ENCODE results near the gene SLC41A1.
"Not testable (repeated sequence)": the region's sequence is repeated elsewhere in the genome, so short reads cannot be mapped to it uniquely, and the experiment has no call there.

SLC41A1 gene

DNA sequence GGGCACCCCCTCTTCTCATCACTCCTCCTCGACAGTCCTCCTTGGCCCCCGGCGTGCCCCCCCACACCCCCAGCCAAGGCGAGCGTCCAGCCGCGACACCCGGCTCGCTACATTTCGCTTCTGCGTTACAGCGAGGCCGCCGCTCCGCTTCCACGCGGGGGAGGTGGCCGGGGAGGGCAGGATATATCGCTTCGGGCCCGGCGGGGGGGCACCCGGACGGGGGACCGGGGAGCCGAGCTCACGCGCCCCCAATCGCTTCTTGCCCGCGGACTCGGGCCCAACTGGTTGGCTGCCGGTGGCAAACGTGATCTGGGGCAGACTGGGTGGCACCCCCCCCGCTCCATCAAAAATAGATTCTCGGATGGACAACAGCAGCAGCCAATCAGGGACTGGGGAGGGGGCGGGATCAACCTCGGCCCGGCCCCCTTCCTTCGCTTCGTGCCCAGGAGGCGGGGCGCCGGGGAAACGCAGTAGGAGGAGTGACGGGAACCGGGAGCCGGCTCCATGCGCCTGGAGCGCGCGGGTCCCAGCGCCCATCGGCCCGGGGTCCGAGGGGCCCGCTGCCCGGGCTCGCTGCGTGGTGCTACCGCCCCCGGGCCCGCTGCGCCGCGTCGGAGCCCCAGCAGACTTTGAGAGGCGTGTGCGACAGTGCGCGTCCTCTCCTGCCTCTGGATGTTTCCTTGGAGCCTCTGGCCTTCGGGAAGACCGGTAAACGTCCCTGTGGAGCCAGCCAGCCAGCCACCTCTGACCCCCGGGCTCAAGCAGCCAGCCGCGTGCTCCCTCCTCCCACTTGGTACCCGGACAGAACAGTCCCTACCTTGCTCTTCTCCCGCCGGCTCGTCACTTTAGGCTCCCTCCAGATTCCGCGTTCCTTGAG is at the start of gene SLC41A1:
Gene SLC41A1 (minus strand): TSS at position 321 of the 877 bp plus-strand sequence. CDS start 2,757 bp downstream, outside the sequence.
- DNase-seq: peak; percentile 89

DNA sequence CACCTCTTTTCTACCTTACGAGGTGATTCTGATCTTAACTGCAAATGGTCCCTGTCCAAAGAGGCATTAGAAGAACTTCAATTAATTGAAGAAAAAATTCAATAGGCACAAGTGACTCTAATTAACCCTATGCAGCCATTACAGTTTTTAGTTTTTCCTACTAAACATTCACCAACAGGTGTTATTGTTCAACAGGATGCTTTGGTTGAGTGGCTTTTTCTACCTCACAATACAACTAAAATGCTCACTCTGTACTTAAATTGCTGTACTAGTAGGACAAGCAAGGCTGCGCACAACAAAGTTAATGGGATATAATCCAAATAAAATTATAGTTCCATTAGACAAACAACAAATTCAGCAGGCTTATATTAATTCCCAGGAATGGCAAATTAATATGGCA is 48.5 kb upstream of the SLC41A1 start:
- DNase-seq: no peak

DNA sequence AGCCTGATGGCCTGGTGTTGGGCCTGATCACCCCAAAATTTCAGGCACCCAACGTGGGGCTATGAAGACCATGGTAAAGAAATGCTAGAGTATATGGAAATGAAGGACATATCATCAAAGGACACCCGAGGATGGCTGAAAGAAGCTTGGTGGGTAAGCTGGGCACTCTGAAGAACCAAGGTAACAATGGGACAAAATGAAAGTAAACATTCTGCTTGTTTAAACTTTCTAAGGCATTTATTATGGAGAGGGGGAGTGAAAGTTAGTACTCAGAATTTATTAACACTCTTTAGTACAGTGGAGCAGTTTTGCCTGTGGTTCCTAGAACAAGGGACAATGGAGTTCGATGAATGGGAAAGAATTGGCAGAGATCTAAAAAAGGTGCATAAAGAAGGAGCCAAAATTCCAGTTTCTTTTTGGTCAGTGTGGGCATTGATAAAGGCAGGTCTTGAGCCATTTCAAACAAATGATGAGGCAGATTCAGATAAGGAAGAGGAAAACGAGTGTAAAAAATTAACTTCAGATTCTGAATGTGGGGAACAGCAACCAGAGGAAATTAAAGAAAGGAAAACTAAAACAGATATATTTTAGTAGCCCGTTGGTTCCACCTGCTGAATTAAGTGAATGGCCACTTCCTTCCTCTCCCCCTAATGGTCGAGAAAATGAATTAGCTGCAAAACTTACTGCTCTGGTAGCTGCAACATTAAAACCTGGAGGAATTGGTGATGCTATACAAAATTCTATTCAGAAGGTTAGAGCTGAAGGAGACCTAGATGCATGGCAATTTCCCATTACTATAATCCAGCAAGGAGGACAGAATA is 45.4 kb upstream of the SLC41A1 start:
- DNase-seq: no peak

DNA sequence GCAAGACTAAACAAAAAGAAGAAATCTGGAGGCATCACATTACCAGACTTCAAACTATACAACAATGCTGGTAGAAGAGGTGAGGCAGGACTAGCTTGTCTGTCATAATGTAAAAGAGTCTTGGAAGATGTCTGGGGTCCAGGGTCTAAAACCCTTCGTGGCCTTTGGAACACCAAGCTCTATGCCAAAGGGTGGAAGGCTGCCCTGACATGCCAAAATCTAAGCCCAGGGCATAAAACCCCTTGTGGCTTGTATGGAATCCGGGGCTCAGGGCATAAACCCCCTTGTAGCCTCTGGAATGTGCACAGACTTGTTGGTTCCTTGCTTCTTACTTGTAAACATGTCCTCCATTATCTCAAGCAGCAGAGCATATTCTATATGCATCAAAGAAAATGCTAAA is 44.5 kb upstream of the SLC41A1 start:
- not testable (repeated sequence) for DNase-seq

DNA sequence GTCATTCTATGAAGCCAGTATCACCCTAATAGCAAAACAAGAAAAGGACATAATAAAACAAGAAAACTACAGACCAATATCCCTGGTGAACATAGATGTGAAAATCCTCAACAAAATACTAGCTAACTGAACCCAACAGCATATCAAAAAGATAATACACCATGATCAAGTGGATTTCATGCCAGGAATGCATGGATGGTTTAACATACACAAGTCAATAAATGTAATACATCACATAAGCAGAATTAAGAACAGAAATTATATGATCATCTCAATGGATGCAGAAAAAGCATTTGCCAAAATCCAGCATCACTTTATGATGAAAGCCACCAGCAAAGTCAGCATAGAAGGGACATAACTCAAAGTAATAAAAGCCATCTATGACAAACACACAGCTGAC is 43.4 kb upstream of the SLC41A1 start:
- no peak for DNase-seq

DNA sequence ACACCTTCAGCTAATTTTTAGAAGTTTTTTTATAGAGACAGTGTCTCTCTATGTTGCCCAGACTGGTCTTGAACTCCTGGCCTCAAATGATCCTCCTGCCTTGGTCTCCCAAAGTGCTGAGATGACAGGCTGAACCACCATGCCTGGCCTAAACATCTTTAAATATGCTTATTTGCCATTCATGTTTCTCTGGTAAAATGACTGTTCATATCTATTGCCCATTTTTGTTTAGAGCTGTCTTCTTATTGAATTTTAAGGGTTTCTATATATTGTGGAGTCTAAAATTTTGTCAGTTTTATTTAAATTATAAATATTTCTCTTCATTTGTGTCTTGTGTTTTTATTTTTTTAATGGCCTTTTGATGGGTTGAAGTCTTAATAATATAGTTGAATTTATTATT is 40.0 kb upstream of the SLC41A1 start:
- no peak for DNase-seq

DNA sequence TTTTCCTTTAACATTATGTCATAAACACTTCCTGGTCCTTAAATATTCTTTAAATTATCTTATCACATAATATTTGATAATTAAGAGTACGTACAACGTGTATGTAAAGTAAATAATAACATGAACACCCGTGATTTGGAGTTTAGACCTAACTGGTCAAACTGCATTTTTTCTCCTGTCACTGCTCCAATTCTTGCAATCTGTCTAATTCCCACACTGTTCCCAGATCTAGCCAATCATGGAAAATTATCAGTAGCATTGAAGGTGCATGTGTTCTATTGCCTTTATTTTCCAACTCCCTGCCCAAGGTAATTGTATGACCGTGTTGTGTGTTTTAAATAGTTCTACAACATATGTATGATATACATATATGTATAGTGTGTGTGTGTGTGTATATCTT is 39.0 kb upstream of the SLC41A1 start:
- no peak for DNase-seq

DNA sequence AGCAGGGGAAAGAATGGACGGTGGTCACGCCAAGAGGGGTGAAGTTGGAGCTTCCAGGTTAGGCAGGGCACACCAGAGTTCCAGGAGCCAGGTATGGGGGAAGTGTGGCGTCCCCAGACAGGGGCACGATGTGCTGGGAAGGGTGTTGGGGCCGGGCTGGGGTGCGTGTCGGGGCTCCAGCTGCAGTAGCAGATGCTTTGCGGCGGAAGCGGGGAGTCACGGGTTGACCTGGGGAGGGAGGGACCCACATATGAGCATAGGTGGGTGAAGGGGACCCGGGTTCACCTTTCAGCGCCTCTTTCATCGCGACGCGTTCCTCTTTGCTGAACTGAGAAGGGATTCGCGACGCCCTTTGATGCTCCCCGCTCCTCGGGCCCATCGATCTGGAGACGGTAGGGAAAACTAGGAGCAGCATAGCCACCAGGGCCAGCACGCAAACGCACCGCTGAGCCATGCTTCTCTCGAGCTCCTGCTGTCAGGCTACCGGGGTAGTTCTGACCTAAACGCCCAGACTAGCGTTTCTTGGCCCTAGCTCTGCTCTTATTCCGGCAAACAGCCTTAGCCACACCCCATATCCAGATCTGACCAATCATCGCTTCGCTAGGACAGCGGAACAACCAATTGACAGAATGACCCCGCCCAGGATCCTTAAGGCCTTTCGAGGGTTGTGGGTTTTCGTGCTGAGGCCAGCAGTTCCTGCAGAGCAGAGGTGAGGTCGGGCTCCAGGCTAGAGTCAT is 36.8 kb upstream of the SLC41A1 start, which contains the start of gene PM20D1:
Gene PM20D1 (minus strand): TSS at position 514 of the 737 bp plus-strand sequence. CDS start 60 bp downstream, at position 454.
- DNase-seq: peak; percentile 69

DNA sequence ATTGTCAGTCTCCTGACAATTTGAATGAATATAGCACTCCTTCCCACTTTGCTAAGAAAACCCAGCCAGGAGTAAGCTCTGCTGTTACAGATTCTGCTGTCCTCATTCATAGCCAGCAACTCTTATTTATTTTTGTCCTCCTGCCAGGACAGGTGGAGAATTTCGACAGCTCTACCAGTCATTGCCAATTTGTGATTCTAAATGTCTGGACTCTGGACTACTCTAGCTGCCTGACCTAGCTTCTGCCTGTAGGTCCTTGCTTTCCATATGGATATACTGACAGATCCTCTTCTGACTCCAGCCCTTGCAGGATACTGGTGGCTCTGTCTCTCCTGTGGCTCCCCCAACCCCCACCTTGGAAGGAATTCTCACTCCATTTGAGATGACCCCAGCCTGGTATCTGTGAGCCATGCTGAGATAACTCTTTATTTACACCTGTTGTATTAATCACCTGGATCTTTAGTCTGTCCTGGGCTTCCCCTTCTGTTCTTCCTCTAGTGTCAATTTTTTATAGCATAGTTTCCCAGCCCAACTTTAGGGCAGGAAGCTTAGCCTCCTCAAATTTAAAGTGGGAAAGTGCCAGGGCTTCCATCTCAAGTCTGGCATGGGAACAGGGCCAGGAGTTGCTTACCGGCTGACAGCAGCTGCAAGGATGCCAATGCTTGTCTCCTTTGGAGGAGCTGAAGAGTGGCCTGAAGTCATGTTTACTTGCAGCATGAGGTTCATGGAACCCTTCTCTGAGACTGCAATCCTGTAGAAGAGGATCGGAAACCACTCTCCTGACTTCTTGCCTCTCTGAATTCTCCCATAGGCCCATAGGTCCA is 30.2 kb upstream of the SLC41A1 start:
- no peak for DNase-seq

DNA sequence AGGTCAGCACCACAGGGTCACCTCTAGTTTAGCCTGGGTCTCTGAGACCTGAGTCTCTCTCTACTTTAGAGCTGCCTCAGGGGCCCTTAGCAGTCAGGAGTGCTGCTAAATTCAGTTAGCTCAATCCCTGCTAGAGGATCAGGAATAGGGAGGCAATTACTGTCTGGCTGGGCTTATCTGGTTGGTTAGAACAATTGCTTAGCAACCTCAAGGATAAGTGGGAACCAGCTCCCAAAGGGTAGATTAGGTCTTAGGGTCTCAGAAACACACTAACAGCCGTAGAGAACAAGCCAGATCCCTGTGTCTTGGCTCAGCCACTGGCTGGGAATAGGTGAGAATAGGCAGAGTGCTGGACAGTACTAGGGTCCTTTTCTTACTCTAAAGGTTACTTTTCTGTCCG is 29.2 kb upstream of the SLC41A1 start:
- no peak for DNase-seq

DNA sequence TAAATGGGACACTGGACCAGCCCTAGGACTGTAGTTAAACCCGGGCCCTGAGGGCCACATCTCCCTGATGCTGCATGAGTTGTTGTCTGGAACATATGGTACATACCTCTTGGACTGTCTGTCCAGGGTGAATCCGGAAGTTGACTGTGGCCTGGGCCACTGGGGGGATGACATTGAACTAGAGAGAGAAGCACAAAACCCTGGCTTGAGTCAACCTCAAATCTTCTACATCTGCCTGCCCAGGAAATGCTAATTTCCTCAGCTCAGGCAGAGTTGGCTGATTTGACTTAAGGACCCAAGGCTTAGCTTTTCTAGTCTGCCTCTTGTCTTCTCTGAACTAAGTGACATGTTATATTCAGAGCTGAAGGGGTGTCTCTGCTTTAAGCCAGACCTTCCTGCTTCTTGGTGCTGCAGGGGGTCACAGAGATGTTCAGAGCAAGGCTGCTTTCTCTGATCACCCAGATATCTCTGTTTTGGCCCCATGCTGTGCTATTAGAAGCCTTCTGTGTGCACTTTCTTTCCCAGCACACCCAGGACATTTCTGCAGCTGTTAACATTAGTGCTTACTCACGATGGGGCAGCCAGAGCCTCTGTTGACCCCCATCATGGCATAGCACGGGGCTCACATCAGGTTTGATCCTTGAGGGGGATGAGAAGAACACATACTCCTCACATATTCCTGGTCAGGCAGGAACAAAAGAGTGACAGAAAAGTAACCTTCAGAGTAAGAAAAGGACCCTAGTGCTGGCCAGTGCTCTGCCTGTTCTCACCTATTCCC is 27.3 kb upstream of the SLC41A1 start:
- no peak for DNase-seq

DNA sequence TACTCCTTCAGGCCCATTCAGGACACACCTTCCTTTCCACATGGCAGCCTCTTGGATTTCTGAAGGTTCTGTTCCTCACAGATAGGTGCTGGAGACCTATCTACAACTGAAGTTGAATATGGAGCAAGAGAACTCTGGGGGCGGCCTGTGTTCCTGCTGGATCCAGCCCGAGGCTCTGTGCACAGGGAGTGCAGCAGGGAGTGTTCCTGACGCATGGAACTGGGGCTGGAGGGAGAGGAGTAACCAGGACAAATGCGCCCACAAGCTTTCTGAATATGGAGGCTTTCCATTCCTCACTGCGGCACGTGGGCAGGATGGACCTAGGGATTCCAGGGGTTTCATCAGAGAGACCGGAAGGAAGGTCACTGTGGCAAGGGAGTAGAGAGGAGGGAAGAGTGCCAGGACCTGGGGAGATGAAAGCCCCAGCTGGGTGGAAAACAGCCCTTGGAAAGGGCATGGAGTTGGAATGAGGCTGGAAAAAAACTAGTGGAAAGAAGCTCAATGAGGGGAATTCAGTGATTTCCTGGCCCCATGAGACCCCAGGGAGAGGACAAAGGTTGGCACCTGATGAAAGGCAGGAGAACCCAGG is 24.5 kb upstream of the SLC41A1 start:
- DNase-seq: no peak

DNA sequence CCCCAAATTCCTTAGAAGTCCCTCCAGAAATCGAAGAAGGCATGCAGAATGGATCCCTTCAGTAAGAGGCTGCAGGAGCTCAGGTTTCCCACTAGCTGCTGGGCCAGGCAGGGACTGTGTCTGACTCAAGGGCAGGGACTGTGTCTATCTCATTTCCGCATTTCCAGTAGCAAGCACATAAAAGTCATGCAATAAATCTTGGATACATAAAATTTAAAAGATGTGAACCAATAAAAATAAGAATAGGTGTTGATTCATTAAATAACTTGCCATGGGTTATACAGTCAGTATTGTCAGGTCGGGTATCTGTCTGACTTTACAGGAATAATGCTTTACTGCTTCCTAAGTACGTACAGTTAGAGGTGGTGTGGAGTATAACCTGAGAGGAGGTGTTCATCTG is 21.8 kb upstream of the SLC41A1 start:
- no peak for DNase-seq

DNA sequence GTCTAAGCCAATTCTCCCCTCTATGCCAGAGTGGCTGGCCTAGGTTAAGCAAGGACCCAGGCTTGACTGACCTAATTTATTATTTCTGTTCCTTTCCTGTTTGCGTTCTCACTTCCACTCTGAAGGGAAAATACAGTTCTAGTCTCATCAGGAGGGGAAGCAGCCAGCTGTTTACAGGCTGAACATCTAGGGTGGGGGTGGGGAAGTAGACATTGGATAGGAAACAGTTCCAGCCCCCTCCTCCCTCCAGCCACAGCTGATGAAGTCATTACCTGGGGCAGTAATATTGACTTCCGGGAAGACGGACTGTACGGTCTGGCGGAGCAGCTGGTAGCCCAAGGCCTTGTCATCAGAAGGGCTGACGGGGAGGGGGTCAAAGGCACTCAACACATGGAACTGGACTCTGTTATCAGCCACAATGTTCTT is 19.3 kb upstream of the SLC41A1 start:
- DNase-seq: no peak

DNA sequence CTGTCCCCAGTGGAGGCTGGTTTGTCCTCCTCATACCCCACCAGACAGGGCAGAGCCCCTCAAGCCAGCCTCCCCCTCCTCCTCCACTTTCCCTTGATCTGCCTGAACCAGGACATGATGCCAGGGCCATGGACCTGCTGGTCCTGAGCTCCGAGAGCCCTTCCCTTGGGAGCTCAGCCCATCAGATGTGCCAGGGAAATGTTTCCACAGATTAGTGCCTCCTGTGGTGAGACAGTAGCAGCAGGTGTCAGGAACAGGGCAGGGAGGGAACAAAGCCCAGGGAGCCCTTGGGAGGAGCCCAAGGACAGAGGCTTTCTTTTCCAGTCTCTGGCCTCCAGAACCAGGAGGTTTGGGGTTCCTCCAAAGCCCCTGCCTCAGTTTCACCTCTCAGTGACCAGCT is 14.6 kb upstream of the SLC41A1 start:
- no peak for DNase-seq

DNA sequence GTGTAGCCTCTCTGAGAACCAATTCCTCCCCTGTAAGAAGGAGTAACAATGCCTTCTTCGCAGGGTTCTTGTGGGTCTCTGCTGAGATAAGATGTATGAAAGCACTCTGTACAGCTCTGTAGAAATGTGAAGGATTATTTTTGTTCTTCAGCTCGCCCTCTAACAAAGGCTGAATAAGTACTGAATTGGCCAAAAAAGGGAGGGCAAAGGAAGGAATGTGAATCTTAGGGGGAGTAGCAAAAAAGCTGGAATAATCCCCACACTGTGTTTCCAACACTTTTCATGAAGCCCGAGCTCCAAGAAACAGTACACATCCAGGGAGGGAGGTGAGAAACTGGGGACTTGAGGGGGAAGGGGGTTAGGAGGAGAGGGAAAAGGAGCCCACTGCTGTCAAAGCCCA is 14.0 kb upstream of the SLC41A1 start:
- no peak for DNase-seq

DNA sequence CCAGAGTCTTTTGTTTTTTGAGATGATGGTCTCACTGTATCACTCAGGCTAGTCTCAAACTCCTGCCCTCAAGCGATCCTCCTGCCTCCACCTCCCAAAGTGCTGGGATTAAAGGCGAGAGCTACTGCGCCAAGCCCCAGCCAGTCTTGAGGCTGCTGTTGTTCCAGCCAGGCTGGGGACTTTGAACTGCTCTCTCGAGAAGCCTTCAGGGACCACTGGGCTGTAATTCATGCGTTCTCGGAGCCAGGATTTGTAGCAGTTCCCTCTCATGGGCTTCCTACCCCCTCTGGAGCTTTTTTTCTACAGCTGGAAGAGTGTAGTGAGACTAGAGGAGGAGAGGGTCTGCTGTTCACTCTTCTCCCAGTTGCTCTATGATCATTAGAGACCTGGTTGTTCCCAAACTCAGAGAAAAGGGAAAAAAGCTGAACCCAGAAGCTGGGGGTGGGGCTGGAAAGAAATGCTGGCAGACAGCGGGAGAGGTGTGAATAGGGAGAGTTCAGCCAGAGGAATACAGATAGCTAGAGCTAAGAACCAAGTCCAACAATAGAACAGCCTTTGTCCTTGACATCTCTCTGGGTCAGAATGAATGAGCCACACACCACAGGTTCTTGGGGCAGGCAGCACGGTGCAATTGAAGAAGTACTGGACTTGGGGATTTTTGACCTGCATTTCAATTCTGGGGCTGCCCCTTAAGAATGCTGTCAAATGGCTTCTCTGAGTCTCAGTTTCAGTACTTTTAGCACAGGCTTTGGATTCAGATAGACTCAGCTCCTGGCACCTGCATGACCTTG is 13.2 kb upstream of the SLC41A1 start:
- no peak for DNase-seq

DNA sequence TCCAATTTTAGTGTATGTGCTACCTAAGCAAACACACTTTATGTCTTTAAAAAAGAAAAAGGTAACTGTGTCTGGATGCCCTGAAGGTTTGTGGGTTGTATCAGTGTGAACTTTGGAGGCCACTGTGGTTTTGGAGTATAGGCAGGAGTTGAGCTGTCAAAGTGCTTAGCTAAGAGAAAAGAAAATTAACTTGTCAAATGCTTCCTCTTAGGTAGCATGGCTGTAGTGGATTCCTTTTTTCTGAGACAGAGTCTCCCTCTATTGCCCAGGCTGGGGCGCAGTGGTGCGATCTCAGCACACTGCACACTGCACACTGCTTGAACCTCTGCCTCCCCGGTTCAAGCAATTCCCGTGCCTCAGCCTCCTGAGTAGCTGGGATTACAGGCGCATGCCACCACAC is 11.2 kb upstream of the SLC41A1 start:
- no peak for DNase-seq

DNA sequence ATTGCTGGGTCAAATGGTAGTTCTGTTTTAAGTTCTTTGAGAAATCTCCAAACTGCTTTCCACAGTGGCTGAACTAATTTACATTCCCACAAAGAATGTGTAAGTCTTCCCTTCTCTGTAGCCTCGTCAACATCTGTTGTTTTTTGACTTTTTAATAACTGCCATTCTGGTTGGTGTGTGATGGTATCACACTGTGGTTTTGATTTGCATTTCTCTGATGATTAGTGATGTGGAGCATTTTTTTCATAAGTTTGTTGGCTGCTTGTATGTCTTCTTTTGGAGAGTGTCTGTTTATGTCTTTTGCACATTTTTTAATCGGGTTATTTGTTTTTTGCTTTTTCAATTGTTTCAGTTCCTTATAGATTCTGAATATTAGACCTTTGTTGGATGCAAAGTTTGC is 10.3 kb upstream of the SLC41A1 start:
- not testable (repeated sequence) for DNase-seq

DNA sequence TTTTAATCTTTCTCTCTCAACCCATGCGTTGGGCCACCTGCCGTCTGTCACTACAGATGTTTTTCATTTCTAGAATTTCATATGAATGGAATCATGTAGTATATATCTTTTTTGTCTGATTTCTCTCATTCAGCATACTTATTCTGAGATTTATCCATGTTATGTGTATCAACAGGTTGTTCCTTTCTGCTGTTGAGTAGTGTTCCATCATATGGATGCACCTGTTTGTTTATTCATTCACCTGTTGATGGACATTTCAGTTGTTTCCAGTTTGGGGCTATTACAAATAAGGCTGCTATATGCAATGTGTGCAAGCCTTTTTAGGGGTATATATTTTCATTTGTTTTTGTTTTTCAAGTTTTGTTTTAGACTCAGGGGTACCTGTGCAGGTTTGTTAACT is 9.4 kb upstream of the SLC41A1 start:
- no peak for DNase-seq
